ENCODE data around the gene ZNF276.
"Not testable (repeated sequence)": the region's sequence is repeated elsewhere in the genome, so short reads cannot be mapped to it uniquely, and the experiment has no call there.

ZNF276 gene

GRCh38 chr16:89779909-89780305 lies 58.6 kb downstream of the ZNF276 start:
- no peak for DNase-seq (ENCODE audit: low read depth in 2 of 2, low spot score in 1 of 2)

- no peak for DNase-seq (ENCODE audit: low read depth in 2 of 2, low spot score in 1 of 2)
Observed at GRCh38 chr16:89782489-89782888, 61.2 kb downstream of the ZNF276 start.

- DNase-seq (ENCODE audit: low read depth in 2 of 2, low spot score in 1 of 2) = not testable (repeated sequence)
Observed at GRCh38 chr16:89783952-89784351, 62.6 kb downstream of the ZNF276 start.

GRCh38 chr16:89784406-89784805 lies 63.1 kb downstream of the ZNF276 start:
- DNase-seq (ENCODE audit: low read depth in 2 of 2, low spot score in 1 of 2) = no peak

GRCh38 chr16:89785523-89786155 lies 64.3 kb downstream of the ZNF276 start:
- DNase-seq (ENCODE audit: low read depth in 2 of 2, low spot score in 1 of 2) = peak; percentile 12 to 14

- DNase-seq (ENCODE audit: low read depth in 2 of 2, low spot score in 1 of 2) = no peak
Observed at GRCh38 chr16:89786474-89787364, 65.4 kb downstream of the ZNF276 start.

- DNase-seq (ENCODE audit: low read depth in 2 of 2, low spot score in 1 of 2) = no peak
Observed at GRCh38 chr16:89787365-89787805, 66.0 kb downstream of the ZNF276 start.
